ENCODE results near the gene ZNF787.
A peak's percentile ranks its signal among the peaks of the same experiment; 100 is the strongest.
"Not testable (repeated sequence)": the region's sequence is repeated elsewhere in the genome, so short reads cannot be mapped to it uniquely, and the experiment has no call there.

Gene ZNF787

GRCh38 chr19:56119582-56119978 is 1.5 kb downstream of the ZNF787 start:
- DNase-seq: no peak

GRCh38 chr19:56118666-56119581 is 2.2 kb downstream of the ZNF787 start:
- no peak for DNase-seq

DNA sequence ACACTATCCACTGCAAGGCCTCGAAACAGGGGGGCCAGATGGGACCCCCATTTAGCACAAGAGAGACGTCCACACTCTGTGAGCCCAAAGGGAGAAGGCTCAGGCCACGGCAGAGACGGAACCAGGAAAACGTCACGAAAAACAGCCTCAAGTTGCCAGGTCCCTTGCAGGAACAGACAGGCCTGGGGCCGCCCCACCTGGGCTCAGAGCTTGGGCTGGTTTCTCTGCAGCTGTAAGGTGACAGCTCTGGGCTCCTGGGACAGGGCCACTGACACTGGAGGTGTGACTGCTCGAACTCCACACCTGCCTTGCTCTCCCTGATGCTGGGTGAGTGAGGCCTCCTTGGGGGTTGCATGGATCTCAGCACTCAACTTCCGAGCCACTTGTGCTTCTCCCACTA is 3.2 kb downstream of the ZNF787 start:
- no peak for DNase-seq

- no peak for DNase-seq
These were observed 3.7 kb downstream of the ZNF787 start for GRCh38 chr19:56117376-56117884.

- DNase-seq: no peak
These were observed 4.5 kb downstream of the ZNF787 start for GRCh38 chr19:56116606-56117005.

GRCh38 chr19:56115490-56115889 is 5.6 kb downstream of the ZNF787 start:
- no peak for DNase-seq

DNA sequence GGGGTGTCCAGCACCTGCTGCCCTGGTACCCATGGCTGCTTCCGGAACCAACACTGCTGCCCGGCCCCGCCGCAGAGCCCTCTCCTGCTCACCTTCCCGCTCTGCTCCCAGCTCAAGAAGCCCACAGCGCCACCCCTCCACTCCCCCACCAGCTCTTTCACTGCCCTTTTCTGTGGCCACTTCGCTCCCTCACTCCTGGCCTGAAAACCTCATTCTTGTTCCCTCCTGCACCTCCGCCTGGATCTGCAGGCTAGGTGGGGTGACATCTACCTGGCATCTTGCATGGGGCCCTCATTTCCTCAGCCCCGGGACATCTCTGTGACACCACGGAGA is 6.4 kb downstream of the ZNF787 start:
- DNase-seq: no peak

- no peak for DNase-seq
These were observed 6.9 kb downstream of the ZNF787 start for GRCh38 chr19:56114051-56114777.

DNA sequence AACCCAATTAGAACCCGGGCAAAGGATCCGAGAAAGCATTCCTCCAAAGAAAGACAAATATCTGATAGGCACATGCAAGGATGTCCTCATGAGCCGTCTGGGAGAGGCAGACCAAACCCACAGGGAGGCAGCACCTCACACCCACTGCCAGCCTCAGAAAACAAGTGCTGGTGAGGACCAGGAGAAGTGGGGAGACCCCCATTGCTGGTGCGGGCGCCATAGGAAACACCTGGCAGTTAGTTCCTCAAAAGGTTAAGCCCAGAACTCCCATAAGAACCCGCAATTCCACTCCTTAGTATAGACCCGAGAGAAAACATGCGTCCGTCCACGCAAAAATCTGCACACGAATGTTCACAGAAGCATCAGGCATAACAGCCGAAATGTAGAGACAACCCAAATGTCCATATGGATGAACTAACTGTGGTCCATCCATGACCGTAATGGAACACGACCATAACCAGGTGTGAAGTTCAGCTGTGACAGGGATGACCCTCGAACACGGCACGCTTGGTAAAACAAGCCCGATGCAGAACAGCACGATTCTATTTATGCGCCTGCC is 7.9 kb downstream of the ZNF787 start:
- no peak for DNase-seq

DNA sequence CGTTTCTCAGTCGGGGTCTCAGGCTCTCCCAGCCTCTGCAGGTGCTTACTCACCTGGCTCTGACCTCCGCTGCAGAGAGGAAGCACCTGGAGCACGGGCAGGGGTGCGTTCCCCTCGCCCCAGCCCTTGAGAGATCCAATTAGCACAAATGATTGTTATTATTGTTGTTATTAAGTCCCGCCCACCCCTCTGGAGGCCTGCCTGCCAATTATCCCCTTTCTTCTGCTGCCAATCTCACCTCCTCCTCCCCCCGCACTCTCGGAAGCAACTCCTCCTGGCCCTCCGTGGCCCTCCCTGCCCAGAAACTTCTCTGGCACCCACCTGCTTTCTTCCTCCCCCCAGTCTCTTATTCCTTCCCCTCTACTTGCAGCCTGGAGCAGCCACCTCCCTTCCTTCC is 8.8 kb downstream of the ZNF787 start:
- DNase-seq: no peak

- DNase-seq: peak in 2 of 5 experiments; percentile 30 to 48
These were observed 9.3 kb downstream of the ZNF787 start for GRCh38 chr19:56111601-56112312.

DNA sequence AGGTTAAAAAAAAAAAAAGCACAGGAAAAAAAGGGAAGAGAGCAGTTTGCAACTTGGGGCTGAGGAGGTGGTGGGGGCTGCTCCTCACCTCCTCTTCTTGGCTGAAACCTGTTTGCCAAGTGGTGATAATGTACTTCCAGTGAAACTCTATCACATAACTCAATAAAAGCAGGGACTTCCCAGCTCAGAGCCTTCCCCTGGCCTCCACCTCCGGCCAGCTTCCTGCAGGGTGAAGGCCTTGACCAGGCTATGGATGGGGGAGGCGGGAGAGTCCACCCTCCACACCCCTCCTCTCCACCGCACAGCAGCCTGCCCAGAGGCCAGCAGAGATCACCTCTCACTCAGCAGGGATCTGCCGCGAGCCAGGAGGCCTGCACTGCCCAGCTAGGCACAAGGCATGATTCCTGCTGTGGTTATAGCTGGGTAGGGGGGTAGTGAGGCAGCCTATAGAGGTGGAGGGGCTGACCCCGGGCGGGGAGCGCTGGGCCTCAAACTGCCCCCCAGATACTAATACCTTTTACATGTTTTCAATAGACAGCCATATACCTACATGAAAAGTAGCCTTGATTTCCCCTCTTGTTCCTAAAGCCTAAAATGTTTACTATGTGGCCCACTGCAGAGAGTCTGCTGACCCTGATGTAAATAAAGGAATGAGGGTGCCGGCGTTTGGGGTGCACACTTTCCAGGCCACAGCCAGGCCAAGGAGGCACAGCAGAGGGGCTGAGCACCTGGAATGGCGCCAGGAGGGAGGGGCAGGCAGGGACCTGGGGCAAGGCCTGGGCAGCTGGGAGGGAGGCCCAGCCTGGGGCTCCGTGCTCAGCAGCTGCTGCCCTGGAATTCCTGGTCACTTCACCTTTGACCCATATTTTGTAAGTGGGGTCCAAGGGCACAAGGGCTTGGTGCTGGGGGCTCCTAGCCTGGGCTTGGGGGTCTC is 10.3 kb downstream of the ZNF787 start:
- DNase-seq: no peak

GRCh38 chr19:56109226-56109625 is 11.9 kb downstream of the ZNF787 start:
- DNase-seq: no peak

- DNase-seq: no peak
These were observed 12.5 kb downstream of the ZNF787 start for GRCh38 chr19:56108447-56109195.

DNA sequence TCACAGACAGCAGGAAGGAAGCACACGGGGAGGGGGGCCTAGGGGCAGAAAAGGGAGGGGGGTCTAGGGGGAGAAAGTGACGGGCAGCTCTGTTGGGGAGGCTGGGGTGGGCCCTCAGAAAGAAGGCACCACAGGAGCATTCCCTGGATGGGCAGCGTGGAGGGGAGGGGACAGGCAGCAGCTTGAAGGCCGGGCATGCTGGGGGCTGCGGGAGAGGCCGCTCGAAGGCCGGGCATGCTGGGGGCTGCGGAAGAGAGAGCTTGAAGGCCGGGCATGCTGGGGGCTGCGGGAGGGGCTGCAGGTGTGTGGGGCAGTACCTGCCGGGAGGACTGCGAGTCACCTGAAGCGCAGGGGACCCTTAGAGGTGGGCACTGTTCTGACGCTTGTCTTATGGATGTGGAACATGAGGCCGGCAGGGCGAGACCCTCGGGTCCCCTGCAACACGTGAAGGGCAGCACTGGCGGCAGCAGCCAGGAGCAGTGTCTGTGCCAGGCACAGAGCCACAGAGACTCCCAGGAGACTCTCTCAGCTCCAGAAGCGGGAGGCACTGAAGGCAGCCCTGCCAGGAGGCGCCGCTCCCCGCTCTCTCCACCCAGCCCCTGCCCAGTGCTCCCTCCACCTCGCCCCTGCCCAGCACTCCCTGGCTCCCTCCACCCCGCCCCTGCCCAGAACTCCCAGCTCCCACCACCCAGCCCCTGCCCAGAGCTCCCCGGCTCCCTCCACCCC is 13.3 kb downstream of the ZNF787 start:
- DNase-seq: no peak

GRCh38 chr19:56106993-56107392 is 14.1 kb downstream of the ZNF787 start:
- no peak for DNase-seq

- no peak for DNase-seq
These were observed 14.7 kb downstream of the ZNF787 start for GRCh38 chr19:56106397-56106849.

DNA sequence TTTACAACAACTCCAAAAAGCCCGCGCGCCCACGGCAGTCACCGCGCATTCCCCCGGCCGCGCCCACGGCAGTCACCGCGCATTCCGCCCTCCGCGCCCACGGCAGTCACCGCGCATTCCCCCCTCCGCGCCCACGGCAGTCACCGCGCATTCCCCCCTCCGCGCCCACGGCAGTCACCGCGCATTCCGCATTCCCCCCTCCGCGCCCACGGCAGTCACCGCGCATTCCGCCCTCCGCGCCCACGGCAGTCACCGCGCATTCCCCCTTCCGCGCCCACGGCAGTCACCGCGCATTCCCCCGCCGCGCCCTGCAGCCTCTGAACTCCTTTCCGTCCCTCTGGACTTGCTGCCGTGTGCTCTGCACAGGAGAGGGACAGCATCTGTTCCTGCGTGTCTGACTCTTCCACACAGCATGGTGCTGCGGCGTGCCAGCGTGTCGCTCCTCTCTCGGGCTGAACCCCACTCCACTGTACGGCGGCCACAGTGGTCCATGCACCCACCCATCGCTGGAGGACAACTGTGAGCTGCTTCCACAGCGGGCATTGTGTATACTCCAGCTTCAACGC is 15.2 kb downstream of the ZNF787 start:
- not testable (repeated sequence) for DNase-seq

GRCh38 chr19:56105090-56105701 is 15.9 kb downstream of the ZNF787 start:
- peak in 1 of 5 experiments; percentile 27 for DNase-seq
